GM12878 (cell line): Measurements from ENCODE around the gene C19orf73. TPM values are rescaled to one million over a fixed set of nuclear protein-coding genes. Genes with fewer than 3 reads are reported as not detected.

ENCODE experiments used
- ATF7 ChIP-seq: fragments of 450-650 bp; IDR thresholded peaks from 2 replicates; pipeline ENCODE4 v1.6.1; 2016; ENCODE audit warnings: low read depth, mild to moderate bottlenecking
- CBX3 ChIP-seq: fragments of 200-600 bp; sonication (generic); IDR thresholded peaks from 2 replicates; pipeline ENCODE4 v1.6.1; 2016; ENCODE audit warnings: low read depth, borderline replicate concordance
- CEBPZ ChIP-seq: fragments of 150-350 bp; IDR thresholded peaks from 2 replicates; pipeline ENCODE4 v1.6.1; 2016; ENCODE audit warnings: low read depth, low read length
- CREM ChIP-seq: IDR thresholded peaks from 2 replicates; pipeline ENCODE4 v1.6.1; 2014; ENCODE audit warnings: antibody characterized with exemption, low read depth
- EED ChIP-seq: sonication (generic); IDR thresholded peaks from 2 replicates; pipeline ENCODE4 v1.6.1; 2016; ENCODE audit warnings: antibody characterized with exemption, low read depth
- FOXM1 ChIP-seq: IDR thresholded peaks from 2 replicates; pipeline ENCODE4 v1.6.1; 2012; ENCODE audit warnings: low read depth, mild to moderate bottlenecking, inconsistent platforms, low read length, moderate library complexity
- KDM1A ChIP-seq: fragments of 200-600 bp; sonication (generic); IDR thresholded peaks from 2 replicates; pipeline ENCODE4 v1.6.1; 2016; ENCODE audit warnings: borderline replicate concordance
- MYB ChIP-seq: fragments of 150-350 bp; IDR thresholded peaks from 2 replicates; pipeline ENCODE4 v1.6.1; 2014; ENCODE audit warnings: mild to moderate bottlenecking, low read depth, low read length, borderline replicate concordance
- NBN ChIP-seq: fragments of 450-650 bp; IDR thresholded peaks from 2 replicates; pipeline ENCODE4 v1.6.1; 2016
- PBX3 ChIP-seq: IDR thresholded peaks from 2 replicates; pipeline ENCODE4 v1.6.1; 2011; ENCODE audit warnings: mild to moderate bottlenecking, low read depth, low read length, moderate library complexity; ENCODE audit not compliant: insufficient replicate concordance
- SIX5 ChIP-seq: IDR thresholded peaks from 2 replicates; pipeline ENCODE4 v1.6.1; 2011; ENCODE audit warnings: mild to moderate bottlenecking, low read depth, low read length, moderate library complexity; ENCODE audit not compliant: severe bottlenecking
- SP1 ChIP-seq: IDR thresholded peaks from one replicate; pipeline ENCODE4 v1.6.1; 2011; ENCODE audit warnings: low read depth, low read length
- SUZ12 ChIP-seq: fragments of 200-600 bp; sonication (generic); IDR thresholded peaks from one replicate; pipeline ENCODE4 v1.6.1; 2018; ENCODE audit warnings: antibody characterized with exemption, mild to moderate bottlenecking; ENCODE audit not compliant: unreplicated experiment
- ZNF622 ChIP-seq: fragments of 450-650 bp; IDR thresholded peaks from 2 replicates; pipeline ENCODE4 v1.6.1; 2017; ENCODE audit warnings: mild to moderate bottlenecking, inconsistent platforms
- polyA plus RNA-seq, 11 experiments: library from polyadenylated mRNA; depleted of rRNA in 4 of 11; unstranded in 6 of 11; stranded (reverse) in 5 of 11; fragments of >200 nt; fragmentation: Nextera tagmentation in 4 of 11; fragmentation: Illumina TruSeq in 1 of 11; extraction: Ambion mirVana in 4 of 11; extraction: Trizol in 1 of 11; gene quantifications; 1 replicate in 1 of 11; 2 replicates in 10 of 11; pipeline versions ENCODE4 v1.2.1 to v1.2.3, GENCODE V29; 2011 to 2016; ENCODE audit warnings: inconsistent platforms in 2 of 11, missing spikeins in 2 of 11, low read depth in 1 of 11
- total RNA-seq, 4 experiments: library from RNA; depleted of rRNA in 3 of 4; stranded (reverse); fragments of >200 nt in 3 of 4; fragmentation: Illumina TruSeq in 1 of 4; extraction: Trizol in 1 of 4; gene quantifications; 2 replicates each; pipeline versions ENCODE4 v1.2.1 to v1.2.3, GENCODE V29; 2013 to 2021
- TF ChIP-seq, protein P1 (sequence below): fragments of 450-650 bp; IDR thresholded peaks from 2 replicates; pipeline ENCODE4 v1.6.1; 2018; ENCODE audit warnings: borderline replicate concordance, mild to moderate bottlenecking; ENCODE audit not compliant: partially characterized antibody
- TF ChIP-seq, protein P2 (sequence below): IDR thresholded peaks from 2 replicates; pipeline ENCODE4 v1.6.1; 2011; ENCODE audit warnings: borderline replicate concordance, low read depth, mild to moderate bottlenecking, moderate library complexity, low read length; ENCODE audit not compliant: insufficient read depth, poor library complexity, severe bottlenecking
- TF ChIP-seq, protein P3 (sequence below): IDR thresholded peaks from 2 replicates; pipeline ENCODE4 v1.6.1; 2012; ENCODE audit warnings: mild to moderate bottlenecking, low read depth, low read length

Gene C19orf73
- total and polyA plus RNA-seq, 10 of the 15 experiments (the other 5 are each of a cell fraction or from before 2014, with no cell fraction given), result 0.20 to 2.0 (median 0.80) TPM

GRCh38 chr19:49085020-49085867, 33.7 kb downstream of the C19orf73 start, which contains the start of gene SNRNP70 (continued):
- TF ChIP-seq MYB (no peak), EED (peak; percentile 18; the same call in 1 of the 2 replicates), SP1 (peak; percentile 76), CBX3 (no peak), NBN (peak; percentile 80), CEBPZ (no peak), ATF7 (no peak), SIX5 (no peak), CREM (peak; percentile 46), KDM1A (no peak), FOXM1 (no peak), SUZ12 (no peak), ZNF622 (no peak), PBX3 (peak; percentile 78)
- TF ChIP-seq, protein P1, sequence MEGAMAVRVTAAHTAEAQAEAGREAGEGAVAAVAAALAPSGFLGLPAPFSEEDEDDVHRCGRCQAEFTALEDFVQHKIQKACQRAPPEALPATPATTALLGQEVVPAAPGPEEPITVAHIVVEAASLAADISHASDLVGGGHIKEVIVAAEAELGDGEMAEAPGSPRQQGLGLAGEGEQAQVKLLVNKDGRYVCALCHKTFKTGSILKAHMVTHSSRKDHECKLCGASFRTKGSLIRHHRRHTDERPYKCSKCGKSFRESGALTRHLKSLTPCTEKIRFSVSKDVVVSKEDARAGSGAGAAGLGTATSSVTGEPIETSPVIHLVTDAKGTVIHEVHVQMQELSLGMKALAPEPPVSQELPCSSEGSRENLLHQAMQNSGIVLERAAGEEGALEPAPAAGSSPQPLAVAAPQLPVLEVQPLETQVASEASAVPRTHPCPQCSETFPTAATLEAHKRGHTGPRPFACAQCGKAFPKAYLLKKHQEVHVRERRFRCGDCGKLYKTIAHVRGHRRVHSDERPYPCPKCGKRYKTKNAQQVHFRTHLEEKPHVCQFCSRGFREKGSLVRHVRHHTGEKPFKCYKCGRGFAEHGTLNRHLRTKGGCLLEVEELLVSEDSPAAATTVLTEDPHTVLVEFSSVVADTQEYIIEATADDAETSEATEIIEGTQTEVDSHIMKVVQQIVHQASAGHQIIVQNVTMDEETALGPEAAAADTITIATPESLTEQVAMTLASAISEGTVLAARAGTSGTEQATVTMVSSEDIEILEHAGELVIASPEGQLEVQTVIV, result no peak
- TF ChIP-seq, protein P2, sequence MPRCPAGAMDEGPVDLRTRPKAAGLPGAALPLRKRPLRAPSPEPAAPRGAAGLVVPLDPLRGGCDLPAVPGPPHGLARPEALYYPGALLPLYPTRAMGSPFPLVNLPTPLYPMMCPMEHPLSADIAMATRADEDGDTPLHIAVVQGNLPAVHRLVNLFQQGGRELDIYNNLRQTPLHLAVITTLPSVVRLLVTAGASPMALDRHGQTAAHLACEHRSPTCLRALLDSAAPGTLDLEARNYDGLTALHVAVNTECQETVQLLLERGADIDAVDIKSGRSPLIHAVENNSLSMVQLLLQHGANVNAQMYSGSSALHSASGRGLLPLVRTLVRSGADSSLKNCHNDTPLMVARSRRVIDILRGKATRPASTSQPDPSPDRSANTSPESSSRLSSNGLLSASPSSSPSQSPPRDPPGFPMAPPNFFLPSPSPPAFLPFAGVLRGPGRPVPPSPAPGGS, result no peak
- TF ChIP-seq, protein P3, sequence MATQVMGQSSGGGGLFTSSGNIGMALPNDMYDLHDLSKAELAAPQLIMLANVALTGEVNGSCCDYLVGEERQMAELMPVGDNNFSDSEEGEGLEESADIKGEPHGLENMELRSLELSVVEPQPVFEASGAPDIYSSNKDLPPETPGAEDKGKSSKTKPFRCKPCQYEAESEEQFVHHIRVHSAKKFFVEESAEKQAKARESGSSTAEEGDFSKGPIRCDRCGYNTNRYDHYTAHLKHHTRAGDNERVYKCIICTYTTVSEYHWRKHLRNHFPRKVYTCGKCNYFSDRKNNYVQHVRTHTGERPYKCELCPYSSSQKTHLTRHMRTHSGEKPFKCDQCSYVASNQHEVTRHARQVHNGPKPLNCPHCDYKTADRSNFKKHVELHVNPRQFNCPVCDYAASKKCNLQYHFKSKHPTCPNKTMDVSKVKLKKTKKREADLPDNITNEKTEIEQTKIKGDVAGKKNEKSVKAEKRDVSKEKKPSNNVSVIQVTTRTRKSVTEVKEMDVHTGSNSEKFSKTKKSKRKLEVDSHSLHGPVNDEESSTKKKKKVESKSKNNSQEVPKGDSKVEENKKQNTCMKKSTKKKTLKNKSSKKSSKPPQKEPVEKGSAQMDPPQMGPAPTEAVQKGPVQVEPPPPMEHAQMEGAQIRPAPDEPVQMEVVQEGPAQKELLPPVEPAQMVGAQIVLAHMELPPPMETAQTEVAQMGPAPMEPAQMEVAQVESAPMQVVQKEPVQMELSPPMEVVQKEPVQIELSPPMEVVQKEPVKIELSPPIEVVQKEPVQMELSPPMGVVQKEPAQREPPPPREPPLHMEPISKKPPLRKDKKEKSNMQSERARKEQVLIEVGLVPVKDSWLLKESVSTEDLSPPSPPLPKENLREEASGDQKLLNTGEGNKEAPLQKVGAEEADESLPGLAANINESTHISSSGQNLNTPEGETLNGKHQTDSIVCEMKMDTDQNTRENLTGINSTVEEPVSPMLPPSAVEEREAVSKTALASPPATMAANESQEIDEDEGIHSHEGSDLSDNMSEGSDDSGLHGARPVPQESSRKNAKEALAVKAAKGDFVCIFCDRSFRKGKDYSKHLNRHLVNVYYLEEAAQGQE, result no peak
